Mucosa of descending colon (tissue), 3 donors: ENCODE results near the gene ASB4. TPM values are rescaled to one million over a fixed set of nuclear protein-coding genes. Genes with fewer than 3 reads are reported as not detected.
A peak's percentile ranks its signal among the peaks of the same experiment; 100 is the strongest.

Experiments used
- ATAC-seq: fragments of 200-7000 bp; cut with Tn5 transposase; one replicate; pipeline ENCODE4 v1.9.1; 2020; ENCODE audit warnings: mild to moderate bottlenecking, moderate library complexity
- DNase-seq, 3 donors: peaks; one replicate each; pipeline ENCODE4 v3.0.0-alpha.2; 2020
- H3K36me3 ChIP-seq: fragments of 200-600 bp; one replicate; pipeline ENCODE4 v1.8.0; 2021; ENCODE audit warnings: low read depth, mild to moderate bottlenecking
- H3K4me1 ChIP-seq: fragments of 200-600 bp; one replicate; pipeline ENCODE4 v1.8.0; 2021; ENCODE audit warnings: low read depth, mild to moderate bottlenecking
- H3K4me3 ChIP-seq: fragments of 200-600 bp; one replicate; pipeline ENCODE4 v1.8.0; 2021; ENCODE audit warnings: mild to moderate bottlenecking
- H3K9me3 ChIP-seq: fragments of 200-600 bp; one replicate; pipeline ENCODE4 v1.8.0; 2021; ENCODE audit warnings: mild to moderate bottlenecking
- CTCF ChIP-seq: fragments of 200-600 bp; IDR thresholded peaks from one replicate; pipeline ENCODE4 v1.8.0; 2022; ENCODE audit warnings: antibody characterized with exemption, mild to moderate bottlenecking
- intact Hi-C, 2 donors: fragments of 100-400 bp; cut with DNase I in 1 of 2; cut with micrococcal nuclease in 1 of 2; formaldehyde crosslinking; loops; one replicate each; pipeline versions ENCODE4 v1.11.0 to v1.11.1; 2022; cut with DNase I, micrococcal nuclease
- long read RNA-seq, 2 donors: library from polyadenylated mRNA; unstranded; transcript quantifications; one replicate each; pipeline ENCODE4 v2.0.0, GENCODE V29; 2019 to 2021
- total RNA-seq, 3 donors: library from RNA; stranded (reverse); fragmentation: NEBNext Ultra II Directional in 2 of 3; extraction: Animal tissue kit (Norgen Biotek cat#: 25700) in 2 of 3; gene quantifications; one replicate each; pipeline versions ENCODE4 v1.2.1 to v1.2.4, GENCODE V29; 2021 to 2023
- donor health status: DM: no; HTN: no; CAD: no; lungs with moderate emphysema.
- donor health status: DM: no; HTN: no; CAD: no.
- donor health status: DM: no; HTN: yes; CAD: no.

Gene ASB4
- under 1 TPM in 2 of 3 donors, not detected in 1; 0.13 to 0.84 TPM for total RNA-seq
- long read RNA-seq, donor 1 = 0 reads
- long read RNA-seq, donor 2 = 0 reads

DNA sequence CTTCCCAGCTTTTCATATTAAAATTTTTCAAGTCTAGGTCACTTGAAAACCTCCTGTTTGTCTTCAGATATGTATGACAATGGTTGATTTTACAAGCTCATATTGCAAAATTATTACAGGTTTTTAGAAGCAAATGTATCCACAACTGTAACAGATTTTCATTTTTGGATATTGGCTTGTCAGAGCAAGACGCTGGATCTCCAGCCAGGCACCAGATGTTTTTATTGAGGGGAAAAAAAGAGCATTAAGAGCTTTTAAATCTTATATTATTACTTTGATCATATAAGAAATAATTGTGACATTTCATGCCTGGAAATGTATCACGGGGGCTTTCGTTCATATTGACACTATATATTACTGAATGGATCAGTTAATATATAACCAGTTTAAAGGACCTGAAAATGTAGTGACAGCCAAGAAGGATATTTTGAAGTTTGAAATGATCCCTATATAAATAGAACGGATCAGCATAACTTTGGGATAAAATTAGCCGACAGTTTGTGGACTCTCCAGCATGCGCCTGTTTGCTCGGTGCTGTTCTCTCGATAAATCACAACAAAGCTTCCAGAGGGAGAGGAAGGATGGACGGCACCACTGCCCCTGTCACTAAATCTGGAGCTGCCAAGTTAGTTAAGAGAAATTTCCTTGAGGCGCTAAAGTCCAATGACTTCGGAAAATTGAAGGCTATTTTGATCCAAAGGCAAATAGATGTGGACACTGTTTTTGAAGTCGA lies at the start of gene ASB4:
Gene ASB4 (plus strand): TSS at position 553 of the 733 bp plus-strand sequence. CDS start 29 bp downstream, at position 582.
- Histone ChIP-seq H3K4me3 (no peak within 1 kb of the TSS), H3K4me1 (no peaks in the 10 kb centered on the region), H3K36me3 (no peaks in the 10 kb centered on the region), H3K9me3 (no peaks in the 10 kb centered on the region)
- TF ChIP-seq CTCF = no peak
- intact Hi-C loops = no loop called here
- ATAC-seq = no peak
- DNase-seq = no peak

- TF ChIP-seq CTCF = no peak
- intact Hi-C loops = no loop called here
- Histone ChIP-seq H3K36me3 (no peaks in the 10 kb centered on the region), H3K9me3 (no peaks in the 10 kb centered on the region), H3K4me1 (peaks cover 16% of the 10 kb centered on the region), H3K4me3 (no peak overlapping the region)
- DNase-seq (no peak), ATAC-seq (no peak)
These were observed 49.3 kb upstream of the ASB4 start for GRCh38 chr7:95436407-95436806.

DNA sequence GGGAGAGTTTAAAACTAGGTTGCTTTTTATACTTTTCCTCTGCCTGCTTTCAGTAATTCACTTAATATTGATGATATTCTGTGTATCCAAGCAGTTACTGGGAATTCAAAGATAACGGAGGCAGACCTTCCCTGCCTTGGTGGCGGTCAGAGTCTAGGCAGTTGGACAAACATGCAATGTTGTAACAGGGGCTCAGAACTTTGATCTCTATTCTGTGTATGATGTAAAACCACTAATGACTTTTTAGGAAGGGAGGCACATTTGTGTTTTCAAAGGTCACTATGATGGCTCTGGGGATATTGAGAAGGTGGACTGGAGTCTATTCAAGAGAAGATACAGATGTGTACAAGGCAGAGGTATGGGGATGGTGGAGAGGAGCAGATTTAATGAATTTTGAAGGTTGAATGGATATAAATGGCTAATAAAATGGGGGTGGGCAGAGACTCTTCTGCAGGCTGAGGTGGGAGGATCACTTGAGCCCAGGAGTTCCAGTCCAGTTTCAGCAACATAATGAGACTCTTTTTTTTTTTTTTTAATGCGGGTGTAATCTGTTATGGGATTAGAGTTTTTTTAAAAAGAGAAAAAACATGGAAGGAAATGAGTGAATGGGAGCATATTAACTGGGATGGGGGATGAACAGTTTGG lies 45.2 kb upstream of the ASB4 start:
- Histone ChIP-seq H3K36me3 (no peaks in the 10 kb centered on the region), H3K4me1 (peaks cover 8% of the 10 kb centered on the region), H3K9me3 (no peaks in the 10 kb centered on the region), H3K4me3 (no peak overlapping the region)
- peak; percentile 27 for ATAC-seq
- TF ChIP-seq CTCF = no peak
- intact Hi-C loops = no loop called here
- DNase-seq = no peak

GRCh38 chr7:95441042-95441823 lies 44.5 kb upstream of the ASB4 start:
- H3K4me3 ChIP-seq = no peak overlapping the region
- H3K4me1 ChIP-seq = peaks cover 2% of the 10 kb centered on the region
- DNase-seq (peak in 1 of 3 donors; percentile 46), ATAC-seq (peak; percentile 97)
- H3K9me3 ChIP-seq = no peaks in the 10 kb centered on the region
- H3K36me3 ChIP-seq = no peaks in the 10 kb centered on the region
- no peak for TF ChIP-seq CTCF
- intact Hi-C loops = no loop called here

DNA sequence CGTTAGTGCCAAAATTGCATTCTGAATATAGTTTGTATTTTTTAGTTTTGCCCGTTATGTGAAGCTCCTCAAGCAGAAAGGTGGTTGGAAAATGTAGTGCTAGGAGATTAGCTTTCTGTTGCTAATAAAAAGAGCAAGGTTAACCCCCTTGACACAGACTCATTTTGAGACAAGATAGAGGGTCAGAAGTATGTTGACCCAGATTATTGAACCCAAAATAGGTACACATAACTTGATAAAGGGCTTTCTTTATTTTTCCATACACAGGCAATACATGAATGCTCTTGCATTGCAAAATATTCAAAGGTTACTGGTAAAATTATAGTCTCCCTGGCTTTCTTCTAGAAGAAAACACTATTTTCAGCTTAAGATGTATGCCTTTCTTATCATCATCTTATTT lies 40.9 kb upstream of the ASB4 start:
- Histone ChIP-seq H3K9me3 (no peaks in the 10 kb centered on the region), H3K4me3 (no peak overlapping the region), H3K4me1 (no peaks in the 10 kb centered on the region), H3K36me3 (no peaks in the 10 kb centered on the region)
- intact Hi-C loops = no loop called here
- TF ChIP-seq CTCF = no peak
- ATAC-seq (no peak), DNase-seq (no peak)
